AG09319 (cell line): ENCODE measurements around the gene NBEA.
"Not testable (repeated sequence)": the region's sequence is repeated elsewhere in the genome, so short reads cannot be mapped to it uniquely, and the experiment has no call there.

Experiments used
- DNase-seq: peaks from one replicate; pipeline ENCODE4 v3.0.0-alpha.2; 2010; ENCODE audit warnings: low read depth; ENCODE audit errors: extremely low read depth
- CTCF ChIP-seq: IDR thresholded peaks from 2 replicates; pipeline ENCODE4 v1.5.1; 2011; ENCODE audit warnings: low read depth, mild to moderate bottlenecking, inconsistent platforms, low read length, moderate library complexity

NBEA gene

GRCh38 chr13:34913040-34913439, 29.0 kb upstream of the NBEA start:
- no peak for TF ChIP-seq CTCF
- DNase-seq: no peak

GRCh38 chr13:34914416-34914815, 27.7 kb upstream of the NBEA start:
- DNase-seq: no peak
- no peak for TF ChIP-seq CTCF

GRCh38 chr13:34926508-34926907, 15.6 kb upstream of the NBEA start:
- no peak for TF ChIP-seq CTCF

GRCh38 chr13:34928676-34929075, 13.4 kb upstream of the NBEA start:
- DNase-seq: not testable (repeated sequence)

More at GRCh38 chr13:34926508-34926907, 15.6 kb upstream of the NBEA start:
- no peak for DNase-seq

- DNase-seq: no peak
- no peak for TF ChIP-seq CTCF
Measured at GRCh38 chr13:34931572-34931971, 10.5 kb upstream of the NBEA start.

GRCh38 chr13:34933349-34933748, 8.7 kb upstream of the NBEA start:
- no peak for DNase-seq
- no peak for TF ChIP-seq CTCF

GRCh38 chr13:34933786-34934185, 8.3 kb upstream of the NBEA start:
- DNase-seq: no peak
- no peak for TF ChIP-seq CTCF

GRCh38 chr13:34935841-34936240, 6.2 kb upstream of the NBEA start:
- no peak for DNase-seq

More at GRCh38 chr13:34935841-34936240, 6.2 kb upstream of the NBEA start:
- no peak for TF ChIP-seq CTCF
